ENCODE measurements around the gene ZNF253.
"Not testable (repeated sequence)": the region's sequence is repeated elsewhere in the genome, so short reads cannot be mapped to it uniquely, and the experiment has no call there.

The ZNF253 gene

DNA sequence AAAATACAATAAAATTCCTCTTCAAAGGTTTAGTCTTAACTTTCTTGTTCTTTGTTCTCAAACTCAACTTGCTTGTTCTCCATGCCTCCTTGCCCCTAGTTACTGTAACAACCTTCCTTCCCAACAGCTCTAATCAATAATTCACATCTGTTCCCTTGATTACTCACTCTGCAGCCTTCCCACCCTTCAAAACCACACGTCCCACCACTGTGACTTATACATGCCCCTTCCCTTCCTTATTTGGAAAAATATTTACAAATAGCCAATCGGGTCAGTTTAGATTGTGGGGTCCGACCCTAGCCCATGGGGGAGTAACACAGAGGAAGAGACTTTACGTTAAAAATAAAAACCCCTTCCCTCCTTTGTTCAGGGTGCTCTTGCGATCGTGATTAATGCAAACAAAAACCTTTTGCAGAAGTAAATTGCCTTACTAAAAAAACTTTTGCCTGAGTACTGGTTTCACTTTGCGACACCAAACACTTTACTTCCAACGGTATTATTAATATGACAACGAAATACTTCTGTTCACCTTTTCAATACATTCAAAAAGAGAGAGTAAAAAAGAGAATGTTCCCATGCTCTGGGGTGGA lies 34.6 kb downstream of the ZNF253 start:
- no peak for DNase-seq

- DNase-seq, result peak; percentile 78 to 93 (median 89)
These were observed 35.2 kb downstream of the ZNF253 start, which contains the start of gene ZNF93 for GRCh38 chr19:19900729-19901444. Gene ZNF93 (plus strand): TSS chr19:19900946. CDS start chr19:19901089, 143 bp downstream.

DNA sequence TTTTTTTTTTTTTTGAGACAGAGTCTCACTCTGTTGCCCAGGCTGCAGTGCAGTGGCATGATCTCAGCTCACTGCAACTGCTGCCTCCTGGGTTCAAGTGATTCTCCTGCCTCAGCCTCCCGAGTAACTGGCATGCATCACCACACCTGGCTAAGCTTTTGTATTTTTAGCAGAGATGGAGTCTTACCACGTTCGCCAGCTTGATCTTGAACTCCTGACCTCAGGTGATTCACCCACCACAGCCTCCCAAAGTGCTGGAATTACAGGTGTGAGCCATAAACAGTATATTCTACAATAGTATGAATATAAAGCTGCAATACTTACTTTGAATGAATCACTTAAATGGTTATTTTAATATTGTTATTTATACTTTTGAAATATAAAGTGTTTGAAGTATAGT lies 41.9 kb downstream of the ZNF253 start:
- DNase-seq, result not testable (repeated sequence)

DNA sequence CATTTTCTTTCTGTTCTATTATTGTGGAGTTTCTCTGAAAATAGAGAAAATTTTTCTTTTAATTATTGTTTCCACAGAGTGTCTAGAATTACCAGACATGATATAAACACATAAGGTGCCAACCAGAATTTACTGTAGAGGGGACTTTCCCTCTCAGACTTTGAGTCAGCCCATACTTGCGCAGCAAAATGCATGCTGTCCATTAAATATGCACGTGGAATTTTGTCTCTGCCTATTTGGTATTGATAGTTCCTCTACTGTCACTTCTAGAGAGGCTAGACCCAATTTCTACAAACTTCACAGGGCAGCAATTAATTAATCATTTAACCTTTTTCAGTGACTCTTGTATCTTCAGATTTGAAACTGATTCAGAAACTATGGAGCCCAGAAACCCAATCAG lies 44.0 kb downstream of the ZNF253 start:
- no peak for DNase-seq

- no peak for DNase-seq
These were observed 45.5 kb downstream of the ZNF253 start for GRCh38 chr19:19911150-19911549.

- DNase-seq, result no peak
These were observed 48.9 kb downstream of the ZNF253 start for GRCh38 chr19:19914596-19914995.

DNA sequence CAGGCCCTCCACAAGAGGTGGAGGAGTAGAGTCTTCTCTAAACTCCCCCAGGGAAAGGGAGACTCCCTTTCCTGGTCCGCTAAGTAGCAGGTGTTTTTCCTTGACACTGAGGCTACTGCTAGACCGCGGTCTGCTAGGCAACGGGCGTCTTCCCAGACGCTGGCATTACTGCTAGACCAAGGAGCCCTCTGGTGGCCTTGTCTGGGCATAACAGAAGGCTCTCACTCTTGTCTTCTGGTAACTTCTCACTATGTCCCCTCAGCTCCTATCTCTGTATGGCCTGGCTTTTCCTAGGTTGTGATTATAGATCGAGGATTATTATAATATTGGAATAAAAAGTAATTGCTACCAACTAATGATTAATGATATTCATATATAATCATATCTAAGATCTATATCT lies 64.7 kb downstream of the ZNF253 start:
- DNase-seq, result peak in 3 of 6 experiments; percentile 2 to 47 (median 11)

DNA sequence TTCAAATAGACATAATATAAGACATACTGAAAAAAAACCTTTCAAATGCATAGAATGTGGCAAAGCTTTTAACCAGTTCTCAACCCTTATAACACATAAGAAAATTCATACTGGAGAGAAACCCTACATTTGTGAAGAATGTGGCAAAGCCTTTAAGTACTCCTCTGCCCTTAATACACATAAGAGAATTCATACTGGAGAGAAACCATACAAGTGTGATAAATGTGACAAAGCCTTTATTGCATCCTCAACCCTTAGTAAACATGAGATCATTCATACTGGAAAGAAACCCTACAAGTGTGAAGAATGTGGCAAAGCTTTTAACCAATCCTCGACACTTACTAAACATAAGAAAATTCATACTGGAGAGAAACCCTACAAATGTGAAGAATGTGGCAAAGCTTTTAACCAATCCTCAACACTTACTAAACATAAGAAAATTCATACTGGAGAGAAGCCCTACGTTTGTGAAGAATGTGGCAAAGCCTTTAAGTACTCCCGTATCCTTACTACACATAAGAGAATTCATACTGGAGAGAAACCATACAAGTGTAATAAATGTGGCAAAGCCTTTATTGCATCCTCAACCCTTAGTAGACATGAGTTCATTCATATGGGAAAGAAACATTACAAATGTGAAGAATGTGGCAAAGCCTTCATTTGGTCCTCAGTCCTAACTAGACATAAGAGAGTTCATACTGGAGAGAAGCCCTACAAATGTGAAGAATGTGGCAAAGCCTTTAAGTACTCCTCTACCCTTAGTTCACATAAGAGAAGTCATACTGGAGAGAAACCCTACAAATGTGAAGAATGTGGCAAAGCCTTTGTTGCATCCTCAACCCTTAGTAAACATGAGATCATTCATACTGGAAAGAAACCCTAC lies 68.0 kb downstream of the ZNF253 start:
- DNase-seq, result not testable (repeated sequence)

GRCh38 chr19:19937403-19937802 lies 71.7 kb downstream of the ZNF253 start:
- DNase-seq, result no peak

DNA sequence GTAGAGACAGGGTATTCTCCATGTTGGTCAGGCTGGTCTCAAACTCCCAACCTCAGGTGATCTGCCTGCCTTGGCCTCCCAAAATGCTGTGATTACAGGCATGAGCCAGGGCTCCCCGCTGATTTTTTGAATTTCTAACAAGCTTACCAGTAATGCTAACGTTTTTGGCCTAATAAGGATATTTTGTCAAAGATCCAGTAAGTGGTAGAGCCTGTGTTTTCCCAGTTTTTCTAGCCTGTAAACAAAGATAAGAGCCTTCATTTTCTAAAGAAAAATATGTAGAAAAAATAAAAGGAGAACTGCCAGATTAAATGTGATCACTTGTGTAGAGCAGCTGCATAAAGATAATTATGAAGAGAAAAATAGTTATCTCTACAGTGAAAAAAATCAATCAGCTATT lies 72.8 kb downstream of the ZNF253 start:
- DNase-seq, result no peak

DNA sequence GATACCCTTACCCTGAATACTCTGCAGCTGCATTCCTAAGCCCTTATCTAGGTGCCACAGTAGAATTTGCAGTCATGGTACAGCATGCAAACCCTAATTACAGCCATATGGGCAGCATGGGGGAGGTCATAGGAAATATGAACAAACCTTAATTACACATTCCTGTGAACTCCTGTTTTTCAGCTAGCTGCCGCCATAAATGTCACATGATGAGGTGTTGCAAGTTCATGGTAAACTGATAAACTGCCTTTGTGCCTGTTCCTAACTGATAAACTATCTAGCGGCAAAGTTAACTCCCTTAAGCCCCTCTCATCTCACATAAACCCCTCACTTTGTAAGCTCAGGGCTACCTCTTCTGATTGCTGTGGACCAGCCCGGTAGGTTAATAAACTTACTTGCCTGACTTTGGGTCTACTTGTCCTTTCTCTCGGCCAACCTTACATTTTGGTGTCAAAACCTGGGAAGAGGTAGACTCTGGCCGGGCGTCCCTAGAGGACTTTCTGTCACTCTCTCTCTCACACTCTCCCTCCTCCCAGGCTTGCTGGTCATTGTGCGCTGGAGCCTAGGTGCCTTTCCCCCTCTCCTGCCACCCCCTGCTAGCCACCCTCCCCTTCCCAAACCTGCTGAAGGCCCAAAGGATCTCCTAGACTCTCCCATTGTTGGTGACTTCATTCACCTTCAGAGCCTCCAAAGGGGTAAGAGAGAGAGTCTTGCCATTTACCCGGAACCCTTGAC lies 78.3 kb downstream of the ZNF253 start:
- DNase-seq, result no peak
